K562 (cell line): ENCODE measurements around the gene DHDH. TPM values are rescaled to one million over a fixed set of nuclear protein-coding genes. Genes with fewer than 3 reads are reported as not detected.

ENCODE experiments used
- BHLHE40 ChIP-seq: IDR thresholded peaks from 2 replicates; pipeline ENCODE4 v1.6.1; 2011; ENCODE audit warnings: low read length, improper control_type of control experiment
- CAMTA2 ChIP-seq: fragments of 250-450 bp; sonication (Bioruptor Pico); conservative IDR thresholded peaks from 2 replicates; pipeline ENCODE4 v1.5.1; 2022
- CHD1 ChIP-seq: fragments of 200-600 bp; sonication (generic); IDR thresholded peaks from one replicate; pipeline ENCODE4 v1.6.1; 2012; ENCODE audit warnings: mild to moderate bottlenecking, moderate library complexity, low read length, inconsistent platforms
- DPF2 ChIP-seq: fragments of 450-650 bp; IDR thresholded peaks from 2 replicates; pipeline ENCODE4 v1.6.1; 2016
- HNRNPH1 ChIP-seq: fragments of 200-400 bp; formaldehyde crosslinking; optimal IDR thresholded peaks from 2 replicates; pipeline ENCODE3; 2017; ENCODE audit warnings: low read depth, mild to moderate bottlenecking, low read length, moderate library complexity
- HSF4 ChIP-seq: fragments of 250-450 bp; sonication (Bioruptor Pico); IDR thresholded peaks from 2 replicates; pipeline ENCODE4 v2.1.2; 2022; ENCODE audit warnings: mild to moderate bottlenecking, moderate library complexity, borderline replicate concordance
- JUNB ChIP-seq: fragments of 450-650 bp; formaldehyde crosslinking; conservative IDR thresholded peaks from 2 replicates; pipeline ENCODE4 v1.4.0; 2020; ENCODE audit warnings: mild to moderate bottlenecking
- MYC ChIP-seq, 2 experiments: fragments of 250-450 bp in 1 of 2; sonication (Bioruptor Pico) in 1 of 2; IDR thresholded peaks; 2 replicates each; pipeline versions ENCODE4 v1.5.1 to v1.6.1; 2012 to 2021; ENCODE audit warnings: low read depth in 2 of 2, borderline replicate concordance in 1 of 2, improper control_type of control experiment in 1 of 2, low read length in 1 of 2, mild to moderate bottlenecking in 1 of 2, moderate library complexity in 1 of 2
- NFIC ChIP-seq: fragments of 450-650 bp; IDR thresholded peaks from 2 replicates; pipeline ENCODE4 v1.6.1; 2017; ENCODE audit warnings: mild to moderate bottlenecking, inconsistent platforms
- NFRKB ChIP-seq: fragments of 450-650 bp; IDR thresholded peaks from 2 replicates; pipeline ENCODE4 v1.6.1; 2016; ENCODE audit warnings: low read depth
- NR4A1 ChIP-seq, 2 experiments: fragments of 250-450 bp in 1 of 2; fragments of 450-650 bp in 1 of 2; sonication (Bioruptor Pico) in 1 of 2; IDR thresholded peaks; 2 replicates each; pipeline versions ENCODE4 v1.4.0 to v1.6.1; 2016 to 2020; ENCODE audit warnings: mild to moderate bottlenecking in 2 of 2, missing compliant biosample characterization in 1 of 2, missing genetic modification characterization in 1 of 2, moderate library complexity in 1 of 2
- RFX1 ChIP-seq: fragments of 450-650 bp; IDR thresholded peaks from 2 replicates; pipeline ENCODE4 v1.6.1; 2016; ENCODE audit warnings: mild to moderate bottlenecking, moderate library complexity
- SMAD1 ChIP-seq: fragments of 150-350 bp; IDR thresholded peaks from 2 replicates; pipeline ENCODE4 v1.6.1; 2014; ENCODE audit warnings: low read length, low read depth; ENCODE audit not compliant: partially characterized antibody
- SRSF1 ChIP-seq: fragments of 200-400 bp; formaldehyde crosslinking; IDR thresholded peaks from 2 replicates; pipeline ENCODE4 v1.6.1; 2017; ENCODE audit warnings: mild to moderate bottlenecking, low read depth, low read length, moderate library complexity
- ZBTB8A ChIP-seq: fragments of 450-650 bp; IDR thresholded peaks from 2 replicates; pipeline ENCODE4 v1.6.1; 2018; ENCODE audit warnings: mild to moderate bottlenecking, moderate library complexity; ENCODE audit not compliant: partially characterized antibody
- ZNF717 ChIP-seq: fragments of 250-450 bp; sonication (Bioruptor Pico); IDR thresholded peaks from 2 replicates; pipeline ENCODE4 v1.5.0; 2021
- ZZZ3 ChIP-seq: fragments of 450-650 bp; IDR thresholded peaks from 2 replicates; pipeline ENCODE4 v1.6.1; 2016; ENCODE audit warnings: antibody characterized with exemption, mild to moderate bottlenecking, moderate library complexity
- polyA plus RNA-seq, 8 experiments: library from polyadenylated mRNA; depleted of rRNA in 4 of 8; stranded (reverse) in 5 of 8; unstranded in 3 of 8; fragments of >200 nt; fragmentation: Nextera tagmentation in 2 of 8; fragmentation: Illumina TruSeq in 1 of 8; extraction: Ambion mirVana in 2 of 8; extraction: Trizol in 1 of 8; gene quantifications; 2 replicates each; pipeline versions ENCODE4 v1.2.1 to v1.2.3, GENCODE V29; 2011 to 2014; ENCODE audit warnings: inconsistent platforms in 1 of 8, missing spikeins in 1 of 8
- total RNA-seq, 7 experiments: library from RNA; depleted of rRNA in 6 of 7; stranded (reverse); fragments of >200 nt in 6 of 7; fragmentation: Illumina TruSeq in 2 of 7; extraction: Trizol in 2 of 7; gene quantifications; 2 replicates each; pipeline versions ENCODE4 v1.2.1 to v1.2.3, GENCODE V29; 2011 to 2021; ENCODE audit warnings: low replicate concordance in 1 of 7
- TF ChIP-seq, protein P1 (sequence below): fragments of 450-650 bp; formaldehyde crosslinking; IDR thresholded peaks from 2 replicates; pipeline ENCODE4 v1.4.0; 2022; ENCODE audit warnings: missing genetic modification characterization
- TF ChIP-seq, protein P2 (sequence below): sonication (generic); formaldehyde crosslinking; IDR thresholded peaks from 2 replicates; pipeline ENCODE4 v1.8.0; 2022; ENCODE audit warnings: missing genetic modification reagents, mild to moderate bottlenecking, borderline replicate concordance
- TF ChIP-seq, protein P3 (sequence below): sonication (generic); formaldehyde crosslinking; IDR thresholded peaks from 2 replicates; pipeline ENCODE4 v1.8.0; 2022; ENCODE audit warnings: mild to moderate bottlenecking, missing genetic modification reagents
- TF ChIP-seq, protein P4 (sequence below): fragments of 450-650 bp; formaldehyde crosslinking; IDR thresholded peaks from 2 replicates; pipeline ENCODE4 v1.4.0; 2020; ENCODE audit warnings: mild to moderate bottlenecking, moderate library complexity

Gene DHDH
- total and polyA plus RNA-seq, 9 of the 15 experiments (the other 6 are each of a cell fraction or from before 2014, with no cell fraction given), result 0.37 to 1.9 (median 0.87) TPM

DNA sequence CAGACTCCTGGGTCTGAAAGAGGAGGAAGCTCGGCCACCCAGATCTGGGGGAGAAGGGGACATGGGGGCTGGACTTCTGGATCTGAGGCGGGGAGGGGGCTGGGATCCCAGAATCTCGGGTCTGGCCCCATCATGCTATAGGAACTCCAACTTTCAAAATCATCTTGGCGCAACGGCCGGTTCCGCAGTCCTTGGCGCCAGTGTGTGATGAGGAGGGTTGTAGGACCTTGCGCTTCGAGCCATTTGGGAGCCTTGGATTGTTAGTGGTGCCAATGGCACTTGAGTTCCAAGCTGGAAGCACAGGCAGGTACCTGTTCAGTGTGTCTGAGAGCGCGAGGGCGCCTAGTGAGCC, 60.5 kb downstream of the DHDH start (continued):
- TF ChIP-seq ZBTB8A (no peak), SRSF1 (no peak), HNRNPH1 (no peak), DPF2 (no peak), BHLHE40 (no peak), HSF4 (no peak), CAMTA2 (no peak), JUNB (CRISPR knock-in tag) (no peak), ZNF717 (no peak), NFRKB (peak; percentile 16; the same call in 1 of the 2 replicates), RFX1 (no peak), SMAD1 (no peak), ZZZ3 (no peak), CHD1 (no peak), NFIC (no peak), NR4A1 (CRISPR knock-in tag; IDR thresholded peaks at IDR 0.05) (0 out of 2 replicates have a peak, but pooled peaks have one; percentile 39), NR4A1 (tag; IDR thresholded peaks at IDR 0.05) (no peak), MYC (IDR thresholded peaks at IDR 0.05; ENCODE audit: low read depth, low read length) (no peak), MYC (CRISPR knock-in tag; IDR thresholded peaks at IDR 0.05; ENCODE audit: borderline replicate concordance, low read depth) (no peak)
- TF ChIP-seq, protein P1, sequence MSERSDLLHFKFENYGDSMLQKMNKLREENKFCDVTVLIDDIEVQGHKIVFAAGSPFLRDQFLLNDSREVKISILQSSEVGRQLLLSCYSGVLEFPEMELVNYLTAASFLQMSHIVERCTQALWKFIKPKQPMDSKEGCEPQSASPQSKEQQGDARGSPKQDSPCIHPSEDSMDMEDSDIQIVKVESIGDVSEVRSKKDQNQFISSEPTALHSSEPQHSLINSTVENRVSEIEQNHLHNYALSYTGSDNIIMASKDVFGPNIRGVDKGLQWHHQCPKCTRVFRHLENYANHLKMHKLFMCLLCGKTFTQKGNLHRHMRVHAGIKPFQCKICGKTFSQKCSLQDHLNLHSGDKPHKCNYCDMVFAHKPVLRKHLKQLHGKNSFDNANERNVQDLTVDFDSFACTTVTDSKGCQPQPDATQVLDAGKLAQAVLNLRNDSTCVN (CRISPR knock-in tag), result no peak
- TF ChIP-seq, protein P2, sequence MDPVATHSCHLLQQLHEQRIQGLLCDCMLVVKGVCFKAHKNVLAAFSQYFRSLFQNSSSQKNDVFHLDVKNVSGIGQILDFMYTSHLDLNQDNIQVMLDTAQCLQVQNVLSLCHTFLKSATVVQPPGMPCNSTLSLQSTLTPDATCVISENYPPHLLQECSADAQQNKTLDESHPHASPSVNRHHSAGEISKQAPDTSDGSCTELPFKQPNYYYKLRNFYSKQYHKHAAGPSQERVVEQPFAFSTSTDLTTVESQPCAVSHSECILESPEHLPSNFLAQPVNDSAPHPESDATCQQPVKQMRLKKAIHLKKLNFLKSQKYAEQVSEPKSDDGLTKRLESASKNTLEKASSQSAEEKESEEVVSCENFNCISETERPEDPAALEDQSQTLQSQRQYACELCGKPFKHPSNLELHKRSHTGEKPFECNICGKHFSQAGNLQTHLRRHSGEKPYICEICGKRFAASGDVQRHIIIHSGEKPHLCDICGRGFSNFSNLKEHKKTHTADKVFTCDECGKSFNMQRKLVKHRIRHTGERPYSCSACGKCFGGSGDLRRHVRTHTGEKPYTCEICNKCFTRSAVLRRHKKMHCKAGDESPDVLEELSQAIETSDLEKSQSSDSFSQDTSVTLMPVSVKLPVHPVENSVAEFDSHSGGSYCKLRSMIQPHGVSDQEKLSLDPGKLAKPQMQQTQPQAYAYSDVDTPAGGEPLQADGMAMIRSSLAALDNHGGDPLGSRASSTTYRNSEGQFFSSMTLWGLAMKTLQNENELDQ (CRISPR knock-in tag), result no peak
- TF ChIP-seq, protein P3, sequence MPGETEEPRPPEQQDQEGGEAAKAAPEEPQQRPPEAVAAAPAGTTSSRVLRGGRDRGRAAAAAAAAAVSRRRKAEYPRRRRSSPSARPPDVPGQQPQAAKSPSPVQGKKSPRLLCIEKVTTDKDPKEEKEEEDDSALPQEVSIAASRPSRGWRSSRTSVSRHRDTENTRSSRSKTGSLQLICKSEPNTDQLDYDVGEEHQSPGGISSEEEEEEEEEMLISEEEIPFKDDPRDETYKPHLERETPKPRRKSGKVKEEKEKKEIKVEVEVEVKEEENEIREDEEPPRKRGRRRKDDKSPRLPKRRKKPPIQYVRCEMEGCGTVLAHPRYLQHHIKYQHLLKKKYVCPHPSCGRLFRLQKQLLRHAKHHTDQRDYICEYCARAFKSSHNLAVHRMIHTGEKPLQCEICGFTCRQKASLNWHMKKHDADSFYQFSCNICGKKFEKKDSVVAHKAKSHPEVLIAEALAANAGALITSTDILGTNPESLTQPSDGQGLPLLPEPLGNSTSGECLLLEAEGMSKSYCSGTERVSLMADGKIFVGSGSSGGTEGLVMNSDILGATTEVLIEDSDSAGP (CRISPR knock-in tag), result no peak
- TF ChIP-seq, protein P4, sequence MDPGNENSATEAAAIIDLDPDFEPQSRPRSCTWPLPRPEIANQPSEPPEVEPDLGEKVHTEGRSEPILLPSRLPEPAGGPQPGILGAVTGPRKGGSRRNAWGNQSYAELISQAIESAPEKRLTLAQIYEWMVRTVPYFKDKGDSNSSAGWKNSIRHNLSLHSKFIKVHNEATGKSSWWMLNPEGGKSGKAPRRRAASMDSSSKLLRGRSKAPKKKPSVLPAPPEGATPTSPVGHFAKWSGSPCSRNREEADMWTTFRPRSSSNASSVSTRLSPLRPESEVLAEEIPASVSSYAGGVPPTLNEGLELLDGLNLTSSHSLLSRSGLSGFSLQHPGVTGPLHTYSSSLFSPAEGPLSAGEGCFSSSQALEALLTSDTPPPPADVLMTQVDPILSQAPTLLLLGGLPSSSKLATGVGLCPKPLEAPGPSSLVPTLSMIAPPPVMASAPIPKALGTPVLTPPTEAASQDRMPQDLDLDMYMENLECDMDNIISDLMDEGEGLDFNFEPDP (CRISPR knock-in tag), result no peak
